Esophagus muscularis mucosa (tissue), 3 donors: ENCODE results near the gene FOXF1.

Experiments
- POLR2A ChIP-seq: fragments of 450-650 bp; IDR thresholded peaks from one replicate; pipeline ENCODE4 v1.6.1; 2017; ENCODE audit warnings: antibody characterized with exemption, moderate library complexity, mild to moderate bottlenecking, low read depth
- TF ChIP-seq, protein P1 (sequence below), 3 experiments: fragments of 200-600 bp in 2 of 3; fragments of 450-650 bp in 1 of 3; sonication (generic) in 2 of 3; IDR thresholded peaks; one replicate each; pipeline ENCODE4 v1.5.1; 2017 to 2019; ENCODE audit warnings: antibody characterized with exemption in 3 of 3, mild to moderate bottlenecking in 2 of 3, moderate library complexity in 1 of 3

DNA sequence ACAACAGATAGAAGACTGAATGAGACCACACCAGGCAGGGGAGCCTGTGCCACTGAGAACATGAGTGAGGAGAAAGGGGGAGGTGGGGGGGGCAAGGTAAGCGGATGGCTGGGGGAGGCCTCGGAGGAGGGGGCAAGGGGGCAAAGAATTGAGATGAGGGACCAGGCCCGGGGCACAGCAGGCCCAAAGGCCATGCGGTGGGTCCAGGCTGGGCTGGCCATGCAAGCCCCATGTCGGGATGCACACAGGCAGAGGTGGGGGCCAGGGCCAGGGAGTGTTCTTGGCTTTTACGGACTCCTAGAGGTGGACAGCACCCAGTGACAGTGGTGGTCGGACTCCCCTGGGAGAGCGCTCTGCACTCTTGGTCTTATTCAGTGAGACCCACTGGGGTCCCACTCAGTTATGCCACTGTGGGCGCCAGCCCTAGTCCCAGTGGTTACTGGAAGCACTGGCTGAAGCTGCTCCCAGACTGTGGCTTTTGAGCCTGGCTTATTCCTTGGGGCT, 49.5 kb downstream of the FOXF1 start:
- TF ChIP-seq, protein P1, sequence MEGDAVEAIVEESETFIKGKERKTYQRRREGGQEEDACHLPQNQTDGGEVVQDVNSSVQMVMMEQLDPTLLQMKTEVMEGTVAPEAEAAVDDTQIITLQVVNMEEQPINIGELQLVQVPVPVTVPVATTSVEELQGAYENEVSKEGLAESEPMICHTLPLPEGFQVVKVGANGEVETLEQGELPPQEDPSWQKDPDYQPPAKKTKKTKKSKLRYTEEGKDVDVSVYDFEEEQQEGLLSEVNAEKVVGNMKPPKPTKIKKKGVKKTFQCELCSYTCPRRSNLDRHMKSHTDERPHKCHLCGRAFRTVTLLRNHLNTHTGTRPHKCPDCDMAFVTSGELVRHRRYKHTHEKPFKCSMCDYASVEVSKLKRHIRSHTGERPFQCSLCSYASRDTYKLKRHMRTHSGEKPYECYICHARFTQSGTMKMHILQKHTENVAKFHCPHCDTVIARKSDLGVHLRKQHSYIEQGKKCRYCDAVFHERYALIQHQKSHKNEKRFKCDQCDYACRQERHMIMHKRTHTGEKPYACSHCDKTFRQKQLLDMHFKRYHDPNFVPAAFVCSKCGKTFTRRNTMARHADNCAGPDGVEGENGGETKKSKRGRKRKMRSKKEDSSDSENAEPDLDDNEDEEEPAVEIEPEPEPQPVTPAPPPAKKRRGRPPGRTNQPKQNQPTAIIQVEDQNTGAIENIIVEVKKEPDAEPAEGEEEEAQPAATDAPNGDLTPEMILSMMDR (IDR thresholded peaks at IDR 0.05) = no peak
- TF ChIP-seq POLR2A = no peak
